CD4-positive, alpha-beta memory T cell (primary cell): Measurements from ENCODE around the gene CDK10. TPM values are rescaled to one million over a fixed set of nuclear protein-coding genes. Genes with fewer than 3 reads are reported as not detected.
A peak's percentile ranks its signal among the peaks of the same experiment; 100 is the strongest.
"Not testable (repeated sequence)": the region's sequence is repeated elsewhere in the genome, so short reads cannot be mapped to it uniquely, and the experiment has no call there.

Source experiments
- CTCF ChIA-PET: fragments of 350-600 bp; sonication (Branson Sonifier 250); formaldehyde crosslinking; loops from one replicate; lab custom pipeline; 2021; ENCODE audit warnings: inconsistent platforms; ENCODE audit not compliant: partially characterized antibody; lab: Charles Lee
- POLR2A ChIA-PET: fragments of 350-600 bp; sonication (Branson Sonifier 250); formaldehyde crosslinking; loops from one replicate; lab custom pipeline; 2021; ENCODE audit not compliant: partially characterized antibody; lab: Charles Lee
- DNase-seq, 5 donors: peaks; one replicate each; pipeline versions ENCODE4 v3.0.0 to v3.0.0-alpha.2; 2020 to 2022; ENCODE audit warnings: mixed read lengths in 1 of 5
- H3K27ac ChIP-seq: one replicate; pipeline ENCODE4 v1.7.0; 2013; ENCODE audit warnings: low read depth, low read length
- H3K27me3 ChIP-seq: 2 replicates; pipeline ENCODE4 v1.7.0; 2013; ENCODE audit warnings: mild to moderate bottlenecking, low read length, moderate library complexity; ENCODE audit not compliant: insufficient read depth
- H3K36me3 ChIP-seq: 2 replicates; pipeline ENCODE4 v1.7.0; 2013; ENCODE audit warnings: mild to moderate bottlenecking, low read length, moderate library complexity; ENCODE audit not compliant: insufficient read depth
- H3K4me1 ChIP-seq: 2 replicates; pipeline ENCODE4 v1.7.0; 2013; ENCODE audit warnings: mild to moderate bottlenecking, low read length, moderate library complexity; ENCODE audit not compliant: insufficient read depth
- H3K4me3 ChIP-seq, 2 donors: one replicate each; pipeline ENCODE4 v1.7.0; 2013; ENCODE audit warnings: low read length in 2 of 2, mild to moderate bottlenecking in 1 of 2
- H3K9me3 ChIP-seq, 2 donors: one replicate each; pipeline ENCODE4 v1.7.0; 2013; ENCODE audit warnings: low read length in 2 of 2, control low read depth in 1 of 2; ENCODE audit not compliant: control insufficient read depth in 1 of 2
- H3K27ac Mint-ChIP-seq, 7 donors: one replicate each; pipeline ENCODE4 v1.8.0; 2020 to 2021; ENCODE audit warnings: mixed read lengths in 7 of 7, mild to moderate bottlenecking in 6 of 7, inconsistent platforms in 3 of 7, moderate library complexity in 3 of 7
- H3K27me3 Mint-ChIP-seq, 2 donors: one replicate each; pipeline ENCODE4 v1.8.0; 2020 to 2021; ENCODE audit warnings: mixed read lengths in 2 of 2
- H3K36me3 Mint-ChIP-seq, 2 donors: one replicate each; pipeline ENCODE4 v1.8.0; 2020 to 2021; ENCODE audit warnings: mixed read lengths in 2 of 2, inconsistent platforms in 1 of 2, mild to moderate bottlenecking in 1 of 2
- H3K4me1 Mint-ChIP-seq, 4 donors: one replicate each; pipeline ENCODE4 v1.8.0; 2020 to 2021; ENCODE audit warnings: mixed read lengths in 4 of 4, mild to moderate bottlenecking in 1 of 4
- H3K4me3 Mint-ChIP-seq, 8 donors: one replicate each; pipeline ENCODE4 v1.8.0; 2020 to 2021; ENCODE audit warnings: mixed read lengths in 8 of 8, mild to moderate bottlenecking in 7 of 8, moderate library complexity in 6 of 8, inconsistent platforms in 3 of 8
- H3K9me3 Mint-ChIP-seq, 8 donors: one replicate each; pipeline ENCODE4 v1.8.0; 2020 to 2021; ENCODE audit warnings: mixed read lengths in 8 of 8, mild to moderate bottlenecking in 5 of 8, inconsistent platforms in 3 of 8, moderate library complexity in 1 of 8
- intact Hi-C: fragments of 100-400 bp; cut with micrococcal nuclease; formaldehyde crosslinking; loops from one replicate; pipeline ENCODE4 v1.15.1; 2023
- polyA plus RNA-seq, 2 donors: library from polyadenylated mRNA; unstranded; fragments of 300-500 nt; fragmentation: Illumina TruSeq; gene quantifications; one replicate each; pipeline ENCODE4 v1.2.3, GENCODE V29; 2021
- total RNA-seq, 2 experiments: library from RNA; stranded (reverse); gene quantifications; one replicate each; pipeline ENCODE4 v1.2.3, GENCODE V29; 2021

Gene CDK10
- total and polyA plus RNA-seq, 4 experiments from 2014 or later, result 24.8 to 140 (median 83.9) TPM

- intact Hi-C loops, result loop anchor here (1.0 kb wide), 5 partner anchors 13 to 249 kb away; partner anchors contain the start of genes CDK10 and DEF8
- not testable (repeated sequence) for H3K27me3 ChIP-seq, H3K4me3 ChIP-seq
Observed at GRCh38 chr16:89699629-89700099, 13.2 kb downstream of the CDK10 start.

GRCh38 chr16:89700100-89700648, 13.7 kb downstream of the CDK10 start:
- peak overlapping the region; percentile 34 to 64 for H3K4me3 ChIP-seq
- intact Hi-C loops, result loop anchor here (1.0 kb wide), 5 partner anchors 14 to 248 kb away; partner anchors contain the start of genes CDK10 and DEF8
- CTCF ChIA-PET, result interaction anchor here (0.6 to 15.1 kb wide), 44 partner anchors 8 to 482 kb away, joined by 3 to 293 read pairs (median 4); partner anchors contain the start of genes CDK10, CHMP1A, MC1R and SPATA33
- no peaks in the 10 kb centered on the region for H3K9me3 ChIP-seq
- peak overlapping the region; percentile 51 to 87 (median 70) for H3K4me3 Mint-ChIP-seq
- peaks cover 8 to 42% (median 16%) of the 10 kb centered on the region in 4 donors for H3K4me1 Mint-ChIP-seq
- peak; percentile 92 to 97 (median 93) for DNase-seq
- H3K27ac Mint-ChIP-seq, result peak overlapping the region; percentile 83 to 94 (median 92)
- no peaks in the 10 kb centered on the region for H3K36me3 ChIP-seq
- no peaks in the 10 kb centered on the region for H3K9me3 Mint-ChIP-seq
- POLR2A ChIA-PET, result interaction anchor here (0.5 to 6.0 kb wide), 27 partner anchors 9 to 376 kb away, joined by 3 to 59 read pairs (median 4); partner anchors contain the start of genes CDK10, CHMP1A, FANCA and SPATA33
- H3K27ac ChIP-seq, result peak overlapping the region; percentile 80
- no peaks in the 10 kb centered on the region for H3K27me3 ChIP-seq
- no peaks in the 10 kb centered on the region for H3K27me3 Mint-ChIP-seq
- H3K36me3 Mint-ChIP-seq, result peaks cover 0 to 7% of the 10 kb centered on the region in 2 donors
- H3K4me1 ChIP-seq, result peaks cover 34% of the 10 kb centered on the region

More at GRCh38 chr16:89699629-89700099, 13.2 kb downstream of the CDK10 start:
- H3K4me3 Mint-ChIP-seq, result peak overlapping the region in 7 of 8 donors; percentile 64 to 87 (median 70)
- CTCF ChIA-PET, result interaction anchor here (0.8 to 15.1 kb wide), 34 partner anchors 9 to 482 kb away, joined by 3 to 293 read pairs (median 4); partner anchors contain the start of genes CDK10, CHMP1A, MC1R and SPATA33
- H3K9me3 Mint-ChIP-seq, H3K9me3 ChIP-seq, H3K27me3 Mint-ChIP-seq, DNase-seq, H3K36me3 ChIP-seq: not testable (repeated sequence)
- peaks cover 34% of the 10 kb centered on the region for H3K4me1 ChIP-seq
- peak overlapping the region; percentile 83 to 94 (median 92) for H3K27ac Mint-ChIP-seq
- H3K27ac ChIP-seq, result peak overlapping the region; percentile 80
- H3K36me3 Mint-ChIP-seq, result peaks cover 0 to 11% of the 10 kb centered on the region in 2 donors
- H3K4me1 Mint-ChIP-seq, result peaks cover 8 to 42% (median 16%) of the 10 kb centered on the region in 4 donors
- POLR2A ChIA-PET, result interaction anchor here (0.5 to 6.0 kb wide), 22 partner anchors 9 to 375 kb away, joined by 3 to 59 read pairs (median 4); partner anchors contain the start of genes CDK10, CHMP1A, FANCA and SPATA33

GRCh38 chr16:89700649-89701424, 14.3 kb downstream of the CDK10 start:
- Mint-ChIP-seq H3K4me3 (peak overlapping the region; percentile 60 to 87 (median 82)), H3K36me3 (peaks cover 0 to 7% of the 10 kb centered on the region in 2 donors), H3K9me3 (no peaks in the 10 kb centered on the region), H3K27ac (peak overlapping the region; percentile 84 to 95 (median 92)), H3K4me1 (peaks cover 8 to 37% (median 17%) of the 10 kb centered on the region in 4 donors), H3K27me3 (no peaks in the 10 kb centered on the region)
- POLR2A ChIA-PET, result interaction anchor here (0.6 to 6.0 kb wide), 25 partner anchors 8 to 376 kb away, joined by 3 to 59 read pairs (median 5); partner anchors contain the start of genes CDK10, CHMP1A, FANCA and SPATA33
- Histone ChIP-seq H3K4me1 (peaks cover 33% of the 10 kb centered on the region), H3K36me3 (no peaks in the 10 kb centered on the region), H3K27ac (peak overlapping the region; percentile 80), H3K9me3 (no peaks in the 10 kb centered on the region), H3K4me3 (peak overlapping the region; percentile 34 to 64), H3K27me3 (no peaks in the 10 kb centered on the region)
- intact Hi-C loops, result loop anchor here (1.0 kb wide), 7 partner anchors 15 to 247 kb away; partner anchors contain the start of genes CDK10, CHMP1A, DEF8 and SPATA33
- CTCF ChIA-PET, result interaction anchor here (0.6 to 15.1 kb wide), 43 partner anchors 8 to 483 kb away, joined by 3 to 293 read pairs (median 4); partner anchors contain the start of genes CDK10, CHMP1A, MC1R and SPATA33
- peak; percentile 62 to 75 (median 65) for DNase-seq

GRCh38 chr16:89701425-89702406, 15.2 kb downstream of the CDK10 start, which contains the start of gene SPATA2L:
Gene SPATA2L (minus strand): TSS chr16:89701705. CDS start chr16:89701232, 473 bp downstream.
- DNase-seq, result peak; percentile 97 to 100 (median 99)
- H3K4me3 Mint-ChIP-seq, result peak within 1 kb of the TSS; percentile 69 to 87 (median 82)
- ChIA-PET CTCF (interaction anchor here (0.6 to 15.1 kb wide), 11 partner anchors 7 to 208 kb away, joined by 3 to 293 read pairs (median 18); partner anchors contain the start of genes CDK10 and TCF25), POLR2A (interaction anchor here (1.0 to 6.0 kb wide), 15 partner anchors 11 to 171 kb away, joined by 3 to 59 read pairs (median 8); partner anchors contain the start of genes CDK10, CHMP1A, SPATA33 and TCF25)
- H3K36me3 ChIP-seq, result no peaks in the 10 kb centered on the region
- no peaks in the 10 kb centered on the region for H3K27me3 ChIP-seq
- intact Hi-C loops, result loop anchor here (1.0 kb wide), 2 partner anchors 21 to 44 kb away; partner anchors contain the start of genes CHMP1A and SPATA33
- H3K9me3 Mint-ChIP-seq, result no peaks in the 10 kb centered on the region
- no peaks in the 10 kb centered on the region for H3K9me3 ChIP-seq
- H3K36me3 Mint-ChIP-seq, result peaks cover 0 to 10% of the 10 kb centered on the region in 2 donors
- peaks cover 30% of the 10 kb centered on the region for H3K4me1 ChIP-seq
- H3K4me1 Mint-ChIP-seq, result peaks cover 9 to 34% (median 20%) of the 10 kb centered on the region in 4 donors
- H3K27ac Mint-ChIP-seq, result peak within 1 kb of the TSS; percentile 84 to 95 (median 92)
- H3K27me3 Mint-ChIP-seq, result no peaks in the 10 kb centered on the region
- H3K4me3 ChIP-seq, result peak within 1 kb of the TSS; percentile 34 to 64
- H3K27ac ChIP-seq, result peak within 1 kb of the TSS; percentile 80

- no peak overlapping the region for H3K4me3 ChIP-seq
- H3K27me3 ChIP-seq, result no peaks in the 10 kb centered on the region
- peaks cover 27% of the 10 kb centered on the region for H3K4me1 ChIP-seq
- CTCF ChIA-PET, result interaction anchor here (1.9 to 15.1 kb wide), 4 partner anchors 35 to 206 kb away, joined by 6 to 293 read pairs (median 90); no protein-coding TSS in a partner anchor
- intact Hi-C loops, result no loop called here
- H3K36me3 Mint-ChIP-seq, result peaks cover 0 to 6% of the 10 kb centered on the region in 2 donors
- peaks cover 6 to 32% (median 18%) of the 10 kb centered on the region in 4 donors for H3K4me1 Mint-ChIP-seq
- no peak for DNase-seq
- no peak overlapping the region for H3K4me3 Mint-ChIP-seq
- no peak overlapping the region for H3K27ac Mint-ChIP-seq
- no peaks in the 10 kb centered on the region for H3K36me3 ChIP-seq
- no peaks in the 10 kb centered on the region for H3K9me3 Mint-ChIP-seq
- no peaks in the 10 kb centered on the region for H3K9me3 ChIP-seq
- H3K27ac ChIP-seq, result no peak overlapping the region
- POLR2A ChIA-PET, result interaction anchor here (1.5 to 6.0 kb wide), 4 partner anchors 19 to 156 kb away, joined by 6 to 59 read pairs (median 30); partner anchors contain the start of gene ZNF276
- H3K27me3 Mint-ChIP-seq, result no peaks in the 10 kb centered on the region
Observed at GRCh38 chr16:89704281-89704680, 17.8 kb downstream of the CDK10 start.
